NCI-H524 (cell line): ENCODE measurements around the gene CHPT1.

ENCODE experiments used
- DNase-seq, 2 experiments: peaks; one replicate each; lab custom pipeline; 2025; lab: John Stamatoyannopoulos, UW

The CHPT1 gene

GRCh38 chr12:101764051-101764792 lies 66.8 kb downstream of the CHPT1 start:
- no peak for DNase-seq

GRCh38 chr12:101767537-101767936 lies 70.1 kb downstream of the CHPT1 start:
- no peak for DNase-seq

- no peak for DNase-seq
Observed at GRCh38 chr12:101768781-101769180, 71.3 kb downstream of the CHPT1 start.

GRCh38 chr12:101769865-101770264 lies 72.4 kb downstream of the CHPT1 start:
- DNase-seq, result no peak

- no peak for DNase-seq
Observed at GRCh38 chr12:101772012-101772775, 74.8 kb downstream of the CHPT1 start.

GRCh38 chr12:101773650-101774162 lies 76.3 kb downstream of the CHPT1 start:
- peak; percentile 24 to 53 for DNase-seq

- DNase-seq, result no peak
Observed at GRCh38 chr12:101775816-101776215, 78.4 kb downstream of the CHPT1 start.

GRCh38 chr12:101777485-101777884 lies 80.0 kb downstream of the CHPT1 start:
- DNase-seq, result no peak

GRCh38 chr12:101777978-101778377 lies 80.5 kb downstream of the CHPT1 start:
- DNase-seq, result no peak
